NCI-H2227 (cell line): Measurements from ENCODE around the gene DPEP2.
"Not testable (repeated sequence)": the region's sequence is repeated elsewhere in the genome, so short reads cannot be mapped to it uniquely, and the experiment has no call there.

Experiments
- DNase-seq: peaks from one replicate; lab custom pipeline; 2025; ENCODE audit not compliant: unreplicated experiment; lab: John Stamatoyannopoulos, UW

Gene DPEP2

GRCh38 chr16:68009157-68009735 is 10.0 kb upstream of the DPEP2 start:
- no peak for DNase-seq

GRCh38 chr16:68005786-68006286 is 6.6 kb upstream of the DPEP2 start:
- DNase-seq = no peak

- DNase-seq = no peak
Measured at GRCh38 chr16:68005211-68005610, 5.9 kb upstream of the DPEP2 start.

GRCh38 chr16:68003031-68003430 is 3.7 kb upstream of the DPEP2 start:
- no peak for DNase-seq

GRCh38 chr16:68000450-68000849 is 1.2 kb upstream of the DPEP2 start:
- DNase-seq = no peak

GRCh38 chr16:67999985-68000384 is 701 bp upstream of the DPEP2 start:
- no peak for DNase-seq

GRCh38 chr16:67998231-67998778 is 979 bp downstream of the DPEP2 start:
- not testable (repeated sequence) for DNase-seq

- DNase-seq = no peak
Measured at GRCh38 chr16:67996666-67997065, 2.6 kb downstream of the DPEP2 start.

GRCh38 chr16:67995423-67995822 is 3.9 kb downstream of the DPEP2 start:
- no peak for DNase-seq

GRCh38 chr16:67994040-67994408 is 5.3 kb downstream of the DPEP2 start:
- DNase-seq = not testable (repeated sequence)

GRCh38 chr16:67993207-67994039 is 5.9 kb downstream of the DPEP2 start:
- DNase-seq = peak; percentile 11

- DNase-seq = no peak
Measured at GRCh38 chr16:67992661-67993206, 6.5 kb downstream of the DPEP2 start.

GRCh38 chr16:67990018-67990386 is 9.3 kb downstream of the DPEP2 start:
- DNase-seq = no peak

GRCh38 chr16:67989322-67990017 is 9.8 kb downstream of the DPEP2 start:
- DNase-seq = no peak

- no peak for DNase-seq
Measured at GRCh38 chr16:67988675-67989074, 10.6 kb downstream of the DPEP2 start.

GRCh38 chr16:67987460-67988160 is 11.7 kb downstream of the DPEP2 start:
- DNase-seq = no peak

- no peak for DNase-seq
Measured at GRCh38 chr16:67986949-67987348, 12.3 kb downstream of the DPEP2 start.

GRCh38 chr16:67982011-67982696 is 17.1 kb downstream of the DPEP2 start:
- DNase-seq = no peak

- no peak for DNase-seq
Measured at GRCh38 chr16:67979955-67980678, 19.2 kb downstream of the DPEP2 start, which contains the start of gene DPEP3. DPEP3 (minus strand) TSS chr16:67980499; CDS start chr16:67980380, 119 bp downstream.
